Measurements from ENCODE around the gene RBM20.
"Not testable (repeated sequence)": the region's sequence is repeated elsewhere in the genome, so short reads cannot be mapped to it uniquely, and the experiment has no call there.

RBM20 gene

DNA sequence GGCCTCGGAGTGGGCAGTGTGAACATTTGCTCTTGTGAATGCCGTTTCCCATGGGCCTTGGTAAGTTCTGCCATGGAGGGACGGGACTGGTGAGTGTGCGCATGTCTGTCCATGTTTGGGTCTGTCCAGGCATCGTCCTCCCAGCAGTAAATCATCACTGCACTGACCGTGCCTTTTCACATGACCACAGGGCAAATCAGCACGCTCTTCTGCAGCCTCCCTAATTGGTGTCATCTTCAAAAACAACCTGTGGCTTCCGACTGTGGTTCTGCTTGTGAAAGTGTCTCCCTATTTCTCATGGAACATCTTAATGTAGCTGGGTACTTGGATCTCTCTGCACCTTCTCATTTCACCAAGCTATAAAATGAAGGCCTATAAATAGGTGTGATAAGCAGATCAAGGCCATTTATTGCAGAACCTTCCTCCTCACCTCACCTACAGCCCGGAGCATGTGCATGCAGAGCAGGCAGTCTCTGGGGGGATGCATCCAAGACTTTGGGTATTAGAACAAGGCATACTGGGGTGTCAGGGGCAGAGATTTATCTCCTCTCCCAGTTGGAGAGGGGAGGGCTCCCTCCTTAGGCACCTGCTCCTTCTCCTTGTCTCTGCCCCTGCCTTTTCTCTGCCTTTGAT is 77.4 kb downstream of the RBM20 start:
- DNase-seq (ENCODE audit: low read depth): no peak
- H3K4me3 ChIP-seq (ENCODE audit: low read length): no peak overlapping the region
- TF ChIP-seq, protein P1, sequence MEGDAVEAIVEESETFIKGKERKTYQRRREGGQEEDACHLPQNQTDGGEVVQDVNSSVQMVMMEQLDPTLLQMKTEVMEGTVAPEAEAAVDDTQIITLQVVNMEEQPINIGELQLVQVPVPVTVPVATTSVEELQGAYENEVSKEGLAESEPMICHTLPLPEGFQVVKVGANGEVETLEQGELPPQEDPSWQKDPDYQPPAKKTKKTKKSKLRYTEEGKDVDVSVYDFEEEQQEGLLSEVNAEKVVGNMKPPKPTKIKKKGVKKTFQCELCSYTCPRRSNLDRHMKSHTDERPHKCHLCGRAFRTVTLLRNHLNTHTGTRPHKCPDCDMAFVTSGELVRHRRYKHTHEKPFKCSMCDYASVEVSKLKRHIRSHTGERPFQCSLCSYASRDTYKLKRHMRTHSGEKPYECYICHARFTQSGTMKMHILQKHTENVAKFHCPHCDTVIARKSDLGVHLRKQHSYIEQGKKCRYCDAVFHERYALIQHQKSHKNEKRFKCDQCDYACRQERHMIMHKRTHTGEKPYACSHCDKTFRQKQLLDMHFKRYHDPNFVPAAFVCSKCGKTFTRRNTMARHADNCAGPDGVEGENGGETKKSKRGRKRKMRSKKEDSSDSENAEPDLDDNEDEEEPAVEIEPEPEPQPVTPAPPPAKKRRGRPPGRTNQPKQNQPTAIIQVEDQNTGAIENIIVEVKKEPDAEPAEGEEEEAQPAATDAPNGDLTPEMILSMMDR (conservative IDR thresholded peaks at IDR 0.05; ENCODE audit: low read depth, low read length): no peak

DNA sequence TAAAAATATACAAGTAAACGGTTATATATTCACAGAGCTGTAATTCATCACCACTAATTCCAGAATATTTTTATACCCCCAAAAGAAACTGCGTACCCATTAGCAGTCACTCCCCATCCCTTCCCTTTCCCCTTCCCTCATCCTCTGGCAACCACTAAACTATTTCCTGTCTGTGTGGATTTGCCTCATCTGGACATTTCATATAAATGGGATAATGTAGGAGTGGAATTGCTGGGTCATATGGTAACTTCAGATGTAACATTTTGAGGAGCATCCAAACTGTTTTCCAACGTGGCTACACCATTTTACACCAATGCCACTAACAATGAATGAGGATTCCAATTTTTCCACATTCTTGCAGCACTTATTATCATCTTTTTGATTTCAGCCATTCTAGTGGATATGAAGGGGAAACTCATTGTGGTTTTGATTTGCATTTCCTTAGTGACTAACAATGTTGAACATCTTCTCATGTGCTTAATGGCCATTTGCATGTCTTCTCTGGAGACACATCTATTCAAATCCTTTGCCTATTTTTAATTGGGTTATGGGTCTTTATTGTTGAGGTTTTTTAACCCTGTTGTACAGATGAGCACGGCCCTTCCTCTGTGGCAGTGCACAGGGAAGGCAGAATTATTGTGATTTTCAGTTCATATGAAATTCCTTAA is 79.2 kb downstream of the RBM20 start:
- TF ChIP-seq, protein P1 (conservative IDR thresholded peaks at IDR 0.05; ENCODE audit: low read depth, low read length): no peak
- H3K4me3 ChIP-seq (ENCODE audit: low read length): no peak overlapping the region
- DNase-seq (ENCODE audit: low read depth): no peak

DNA sequence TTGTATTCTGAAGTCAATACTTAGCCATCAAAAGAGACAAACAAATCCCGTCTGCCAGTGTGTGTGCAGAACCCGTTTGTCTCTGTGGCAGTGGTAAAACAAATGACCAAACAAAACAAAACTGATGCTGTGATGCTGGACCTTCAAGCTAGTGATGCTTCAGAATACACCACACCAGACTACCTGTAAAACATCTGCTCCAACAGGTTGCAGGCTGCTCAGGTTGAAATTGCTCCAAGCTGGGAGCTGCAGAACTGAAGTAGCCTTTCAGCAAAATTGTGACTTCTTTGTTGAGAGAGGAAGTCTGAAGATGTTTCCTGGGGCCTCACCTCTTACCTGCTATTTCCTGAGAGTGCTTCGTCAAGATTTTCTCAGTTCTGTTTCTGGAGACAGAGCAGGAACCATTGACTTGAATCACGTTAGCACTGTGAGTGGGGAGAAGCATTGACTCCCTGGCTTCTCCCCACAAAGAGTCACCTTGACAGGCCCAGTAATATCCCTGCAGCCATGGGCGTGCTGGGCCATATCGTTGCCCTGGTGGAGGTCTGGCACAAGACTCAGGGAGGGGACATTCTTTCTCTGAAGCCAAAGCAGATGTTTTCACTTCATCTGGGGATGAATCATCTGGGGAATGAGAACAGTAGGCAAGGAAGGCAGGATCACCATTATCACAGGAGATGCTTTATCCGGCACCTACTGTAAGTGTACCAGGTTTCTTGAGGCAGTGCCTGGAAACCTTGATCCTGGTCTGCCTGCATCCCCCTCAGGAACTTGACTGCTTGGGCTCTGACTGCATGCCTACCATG is 80.2 kb downstream of the RBM20 start:
- DNase-seq (ENCODE audit: low read depth): no peak
- TF ChIP-seq, protein P1 (conservative IDR thresholded peaks at IDR 0.05; ENCODE audit: low read depth, low read length): no peak
- H3K4me3 ChIP-seq (ENCODE audit: low read length): no peak overlapping the region

DNA sequence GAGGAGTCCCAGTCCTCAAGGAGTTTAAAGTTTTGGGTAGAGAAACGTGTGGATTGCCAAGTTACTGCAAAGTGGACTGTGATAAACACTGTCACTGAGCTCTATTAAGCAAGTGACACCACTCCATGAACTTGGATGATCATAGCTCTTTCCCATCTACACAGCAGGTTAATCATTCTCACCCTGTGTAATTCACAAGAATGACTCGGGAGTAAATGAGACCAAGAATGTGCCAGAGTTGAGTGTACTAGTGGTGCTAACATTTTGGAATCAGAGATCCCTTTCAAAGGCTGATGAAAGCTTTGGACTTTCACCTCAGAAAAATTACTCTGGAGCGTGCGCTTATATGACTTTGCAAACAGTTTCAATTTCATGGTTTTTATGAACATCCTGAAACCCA is 80.8 kb downstream of the RBM20 start:
- no peak overlapping the region for H3K4me3 ChIP-seq (ENCODE audit: low read length)
- no peak for DNase-seq (ENCODE audit: low read depth)
- TF ChIP-seq, protein P1 (conservative IDR thresholded peaks at IDR 0.05; ENCODE audit: low read depth, low read length): no peak

DNA sequence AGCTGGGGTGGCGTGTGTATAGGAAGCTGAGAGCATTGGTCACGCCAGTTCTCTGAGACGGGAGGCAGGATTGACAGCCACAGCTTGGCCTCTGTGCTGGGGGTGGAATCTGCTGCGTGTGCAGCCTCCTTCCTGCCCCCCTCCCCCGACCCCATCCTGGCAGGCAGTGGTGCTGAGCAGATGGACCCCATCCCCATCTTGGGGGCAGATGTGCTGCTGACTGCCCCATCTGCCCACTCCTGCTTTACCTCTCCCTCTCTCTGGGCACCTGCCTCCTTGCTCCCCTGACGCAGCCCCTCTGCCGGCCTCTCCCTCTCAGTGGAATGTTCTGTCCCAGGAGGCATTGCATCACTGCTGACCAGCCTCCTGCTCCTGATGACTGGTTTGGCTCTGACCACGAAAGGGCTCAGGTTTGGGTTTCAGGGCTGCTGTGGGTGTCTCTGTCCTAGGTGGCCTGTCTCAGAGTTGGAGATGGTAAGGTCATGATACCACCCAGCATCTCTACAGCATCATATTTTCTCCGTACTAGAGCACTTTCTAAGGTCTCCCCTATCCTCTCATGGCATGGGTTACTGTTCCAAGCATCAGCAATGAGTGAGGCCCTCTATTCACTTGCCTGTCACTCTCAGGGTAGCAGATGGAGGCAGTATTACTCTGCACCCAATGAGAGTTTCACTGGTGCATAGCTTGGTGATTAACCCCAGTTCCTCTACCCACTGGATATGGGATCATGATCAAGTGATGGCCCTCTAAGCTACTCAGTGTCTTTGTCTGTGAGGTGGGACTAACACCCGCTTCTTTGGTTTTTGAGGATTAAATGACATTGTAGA is 81.9 kb downstream of the RBM20 start:
- TF ChIP-seq, protein P1 (conservative IDR thresholded peaks at IDR 0.05; ENCODE audit: low read depth, low read length): no peak
- H3K4me3 ChIP-seq (ENCODE audit: low read length): no peak overlapping the region
- no peak for DNase-seq (ENCODE audit: low read depth)

DNA sequence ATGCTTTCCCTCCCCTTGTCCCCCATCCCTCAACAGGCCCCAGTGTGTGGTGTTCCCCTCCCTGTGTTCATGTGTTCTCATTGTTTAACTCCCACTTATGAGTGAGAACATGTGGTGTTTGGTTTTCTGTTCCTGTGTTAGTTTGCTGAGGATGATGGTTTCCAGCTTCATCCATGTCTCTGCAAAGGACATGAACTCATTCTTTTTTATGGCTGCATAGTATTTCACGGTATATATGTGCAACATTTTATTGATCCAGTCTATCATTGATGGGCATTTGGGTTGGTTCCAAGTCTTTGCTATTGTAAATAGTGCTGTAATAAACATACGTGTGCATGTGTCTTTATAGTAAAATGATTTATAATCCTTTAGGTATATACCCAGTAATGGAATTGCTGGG is 83.6 kb downstream of the RBM20 start:
- not testable (repeated sequence) for DNase-seq (ENCODE audit: low read depth); H3K4me3 ChIP-seq (ENCODE audit: low read length)

Measured in retinal pigment epithelial cell (primary cell).